ENCODE measurements around the gene TXNDC15.
"Not testable (repeated sequence)": the region's sequence is repeated elsewhere in the genome, so short reads cannot be mapped to it uniquely, and the experiment has no call there.

TXNDC15 gene

DNA sequence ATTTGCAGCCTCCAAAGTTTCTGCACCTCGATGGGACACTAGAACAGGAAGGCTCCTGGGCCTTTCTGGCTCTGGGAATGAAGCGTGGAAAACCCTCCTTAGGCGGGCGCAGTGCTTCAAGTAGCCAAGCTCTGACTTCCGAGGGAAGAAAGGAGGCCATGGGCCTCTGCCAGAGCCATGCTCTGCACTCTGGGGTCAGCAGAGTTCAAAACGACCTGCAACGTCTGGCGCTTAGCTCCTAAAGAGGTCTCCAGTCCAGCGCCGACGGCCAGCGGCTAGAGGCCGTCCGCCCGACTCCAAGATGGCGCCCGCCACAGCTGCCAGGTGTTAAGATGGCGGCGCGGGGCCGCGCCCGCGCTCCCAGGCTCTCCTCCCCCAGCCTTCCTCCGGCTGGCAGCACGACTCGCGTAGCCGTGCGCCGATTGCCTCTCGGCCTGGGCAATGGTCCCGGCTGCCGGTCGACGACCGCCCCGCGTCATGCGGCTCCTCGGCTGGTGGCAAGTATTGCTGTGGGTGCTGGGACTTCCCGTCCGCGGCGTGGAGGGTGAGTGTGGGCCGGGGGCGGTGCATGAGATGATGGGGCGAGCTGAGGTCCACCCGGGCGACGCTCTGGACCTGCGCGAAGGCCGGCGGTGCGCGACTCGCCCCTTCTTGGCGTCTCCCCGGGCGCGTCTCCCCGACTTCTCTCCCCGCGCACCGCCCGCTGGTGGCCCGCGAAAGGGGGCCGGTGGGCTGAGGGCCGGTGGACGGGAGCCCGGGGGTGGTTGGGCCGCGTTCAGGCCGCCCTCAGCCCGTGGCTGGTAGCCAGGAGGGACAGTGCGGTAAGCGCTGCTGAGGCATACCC is at the start of gene TXNDC15:
TXNDC15 (plus strand) TSS at position 385 of the 844 bp plus-strand sequence; CDS start at position 442, 57 bp downstream.
- DNase-seq = peak; percentile 83

GRCh38 chr5:134824681-134825080 is 49.5 kb upstream of the TXNDC15 start:
- no peak for DNase-seq

- no peak for DNase-seq
Observed at GRCh38 chr5:134825212-134825611, 49.0 kb upstream of the TXNDC15 start.

DNA sequence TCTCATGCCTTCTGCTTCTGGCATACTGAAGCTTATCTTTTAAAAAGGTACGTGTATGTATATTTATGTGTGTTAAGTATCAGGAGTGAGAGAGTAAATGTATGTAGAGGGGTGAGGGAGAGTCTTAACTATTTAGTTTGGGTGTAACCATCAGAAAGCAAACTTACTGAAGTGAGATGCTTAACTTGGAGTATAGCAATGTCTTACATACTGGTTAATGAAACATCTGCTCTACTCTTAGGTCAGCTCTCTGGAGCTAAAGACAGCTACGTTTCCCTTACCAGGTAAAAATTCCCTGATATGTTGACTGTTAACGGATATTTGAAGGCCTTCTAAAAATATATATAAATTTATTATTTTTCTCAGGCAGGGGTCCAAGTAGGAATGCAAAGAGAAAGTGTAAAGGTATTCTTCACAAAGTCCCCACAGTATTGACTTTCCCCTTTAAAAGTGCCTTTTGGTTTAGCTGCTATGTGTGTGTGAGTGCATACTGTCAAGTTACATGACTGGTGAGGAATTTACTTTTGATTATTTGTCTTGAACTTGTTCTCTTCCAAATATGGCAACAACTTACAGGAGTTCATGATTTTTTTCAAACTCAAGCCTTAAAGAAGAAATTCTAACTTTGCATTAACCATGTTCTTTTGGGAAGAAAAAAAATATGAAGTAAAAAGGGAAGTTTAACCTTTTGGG is 40.7 kb upstream of the TXNDC15 start:
- DNase-seq = no peak

- DNase-seq = no peak
Observed at GRCh38 chr5:134835623-134836022, 38.5 kb upstream of the TXNDC15 start.

- no peak for DNase-seq
Observed at GRCh38 chr5:134837530-134838181, 36.5 kb upstream of the TXNDC15 start.

DNA sequence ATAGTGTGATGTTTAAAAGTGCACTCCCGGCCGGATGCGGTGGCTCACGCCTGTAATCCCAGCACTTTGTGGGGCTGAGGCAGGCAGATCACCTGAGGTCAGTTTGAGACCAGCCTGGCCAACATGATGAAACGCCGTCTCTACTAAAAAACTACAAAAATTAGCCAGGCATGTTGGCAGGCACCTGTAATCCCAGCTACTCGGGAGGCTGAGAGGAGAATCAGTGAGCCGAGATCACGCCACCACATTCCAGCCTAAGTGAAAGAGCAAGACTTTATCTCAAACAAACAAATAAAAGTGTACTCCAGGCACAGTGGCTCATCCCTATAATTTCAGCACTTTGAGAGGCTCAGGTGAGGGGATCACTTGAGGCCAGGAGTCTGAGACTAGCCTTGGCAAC is 35.8 kb upstream of the TXNDC15 start:
- DNase-seq = not testable (repeated sequence)

DNA sequence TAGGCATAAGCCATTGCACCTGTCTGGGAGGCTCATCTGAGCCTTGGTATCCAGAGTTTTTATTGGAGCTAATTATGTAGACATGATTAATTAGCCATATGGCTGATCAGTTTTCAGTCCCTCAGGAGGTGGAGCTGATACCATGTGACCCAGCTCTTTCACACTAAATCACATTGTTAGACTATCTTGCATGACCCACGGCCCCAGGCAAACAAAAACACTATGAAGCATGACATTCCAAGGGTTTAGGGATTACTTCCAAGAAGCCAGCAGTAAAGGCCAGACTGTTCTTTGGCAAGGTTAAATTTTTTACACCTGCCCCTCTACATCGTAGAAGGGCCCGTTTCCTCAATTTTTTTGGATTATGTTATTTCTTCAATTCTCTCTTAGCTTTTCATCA is 33.4 kb upstream of the TXNDC15 start:
- DNase-seq = no peak

DNA sequence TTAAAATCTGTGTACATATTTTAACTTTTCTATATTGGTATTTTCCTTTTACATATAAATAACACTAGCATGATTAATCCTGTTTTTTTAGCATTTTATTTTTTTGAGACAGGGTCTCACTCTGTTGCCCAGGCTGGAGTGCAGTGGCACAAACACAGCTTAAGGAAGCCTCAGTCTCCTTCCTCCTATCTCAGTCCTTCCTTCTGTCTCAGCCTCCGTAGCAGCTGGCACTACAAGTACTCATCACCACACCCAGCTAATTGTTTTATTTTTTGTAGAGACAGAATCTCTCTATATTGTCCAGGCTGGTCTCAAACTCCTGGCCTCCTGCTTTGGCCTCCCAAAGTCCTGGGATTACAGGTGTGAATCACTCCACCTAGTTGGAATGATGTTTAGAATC is 29.9 kb upstream of the TXNDC15 start:
- no peak for DNase-seq

- DNase-seq = no peak
Observed at GRCh38 chr5:134845335-134845851, 28.8 kb upstream of the TXNDC15 start.

GRCh38 chr5:134845852-134846640 is 28.1 kb upstream of the TXNDC15 start, which contains the start of gene C5orf24:
TSS of gene C5orf24 (plus strand) at chr5:134845968. CDS start at chr5:134854901, 8,933 bp downstream.
- DNase-seq = peak; percentile 78

- no peak for DNase-seq
Observed at GRCh38 chr5:134846641-134846960, 27.6 kb upstream of the TXNDC15 start.

DNA sequence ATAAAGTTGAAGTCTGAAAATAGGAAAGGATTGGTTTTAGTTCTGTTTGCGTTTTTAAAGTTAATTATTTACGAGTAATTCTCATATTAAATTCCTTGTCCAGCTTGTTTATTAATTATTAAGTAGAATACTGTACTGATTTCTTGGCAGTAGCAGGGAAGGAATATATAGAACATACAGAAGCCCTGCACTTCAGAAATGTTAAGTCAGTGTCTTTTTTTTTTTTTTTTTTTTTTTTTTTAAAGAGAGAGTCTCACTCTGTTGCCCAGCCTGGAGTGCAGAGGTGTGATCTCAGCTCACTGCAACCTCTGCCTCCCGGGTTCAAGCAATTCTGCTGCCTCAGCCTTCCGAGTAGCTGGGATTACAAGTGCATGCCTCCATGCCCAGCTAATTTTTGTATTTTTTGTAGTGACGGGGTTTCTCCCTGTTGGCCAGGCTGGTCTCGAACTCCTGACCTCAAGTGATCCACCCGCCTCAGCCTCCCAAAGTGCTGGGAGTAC is 24.7 kb upstream of the TXNDC15 start:
- DNase-seq = not testable (repeated sequence)

GRCh38 chr5:134851307-134851923 is 22.8 kb upstream of the TXNDC15 start:
- DNase-seq = no peak

GRCh38 chr5:134856465-134856864 is 17.7 kb upstream of the TXNDC15 start:
- DNase-seq = not testable (repeated sequence)

- no peak for DNase-seq
Observed at GRCh38 chr5:134857401-134857800, 16.8 kb upstream of the TXNDC15 start.

GRCh38 chr5:134864707-134865106 is 9.5 kb upstream of the TXNDC15 start:
- no peak for DNase-seq

GRCh38 chr5:134873494-134873893 is 677 bp upstream of the TXNDC15 start:
- no peak for DNase-seq

GRCh38 chr5:134874831-134875655 is 872 bp downstream of the TXNDC15 start:
- peak; percentile 25 for DNase-seq

DNA sequence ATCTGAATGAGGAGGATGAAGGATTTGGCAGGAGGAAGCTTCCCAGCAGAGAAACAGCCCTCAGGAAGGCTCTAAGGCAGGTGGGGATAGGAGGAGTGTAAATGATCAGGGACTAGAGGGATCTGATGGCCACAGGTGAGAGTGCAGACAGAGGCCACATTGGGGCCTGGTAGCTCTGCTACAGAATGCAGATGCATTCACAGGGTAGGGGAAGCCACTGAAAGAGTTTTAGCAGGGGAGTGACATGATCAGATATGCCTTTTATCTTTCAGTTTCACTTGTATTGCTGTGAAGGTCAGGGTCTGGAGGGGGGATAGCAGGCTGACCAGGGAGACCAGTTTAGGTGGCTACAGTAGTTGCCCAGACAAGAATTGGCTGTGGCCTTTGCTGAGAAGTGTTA is 3.0 kb downstream of the TXNDC15 start:
- DNase-seq = no peak

DNA sequence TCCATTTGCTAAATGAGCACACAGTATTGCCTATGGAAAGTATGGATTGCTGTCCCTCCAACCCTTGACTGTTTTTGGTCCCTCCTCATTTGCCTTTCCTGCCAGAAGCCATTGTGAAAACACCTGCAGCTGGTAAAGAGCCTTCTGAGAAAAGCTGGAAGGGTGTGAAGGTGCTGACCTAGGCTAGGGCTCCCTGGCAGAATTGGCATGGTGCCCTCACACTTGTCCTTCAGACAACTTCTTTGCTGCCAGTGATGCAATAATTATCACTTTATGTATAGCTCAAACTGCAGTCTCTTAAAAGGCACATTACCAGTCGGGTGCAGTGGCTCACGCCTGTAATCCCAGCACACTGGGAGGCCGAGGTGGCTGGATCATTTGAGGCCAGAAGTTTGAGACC is 4.2 kb downstream of the TXNDC15 start:
- DNase-seq = no peak

All from 8988T (cell line).